Suprapubic skin (tissue), 4 donors: ENCODE data around the gene GASK1A. TPM values are rescaled to one million over a fixed set of nuclear protein-coding genes. Genes with fewer than 3 reads are reported as not detected.

Source experiments
- DNase-seq, 2 donors: peaks; one replicate each; pipeline ENCODE4 v3.0.0-alpha.2; 2019; ENCODE audit warnings: low spot score in 2 of 2
- H3K27ac ChIP-seq: fragments of 200-600 bp; sonication (generic); one replicate; pipeline ENCODE4 v1.5.1; 2019
- H3K27me3 ChIP-seq: fragments of 200-600 bp; sonication (generic); one replicate; pipeline ENCODE4 v1.5.1; 2019
- H3K36me3 ChIP-seq: fragments of 200-600 bp; sonication (generic); one replicate; pipeline ENCODE4 v1.5.1; 2019
- H3K4me1 ChIP-seq: fragments of 200-600 bp; sonication (generic); one replicate; pipeline ENCODE4 v1.5.1; 2019
- H3K4me3 ChIP-seq: fragments of 200-600 bp; sonication (generic); one replicate; pipeline ENCODE4 v1.5.1; 2019; ENCODE audit warnings: mild to moderate bottlenecking
- H3K9me3 ChIP-seq: fragments of 200-600 bp; sonication (generic); one replicate; pipeline ENCODE4 v1.5.1; 2019
- EP300 ChIP-seq: sonication (generic); formaldehyde crosslinking; IDR thresholded peaks from one replicate; pipeline ENCODE4 v1.6.1; 2017; ENCODE audit warnings: antibody characterized with exemption
- POLR2A ChIP-seq, 2 donors: fragments of 450-650 bp; IDR thresholded peaks; one replicate each; pipeline ENCODE4 v1.6.1; 2017; ENCODE audit warnings: antibody characterized with exemption in 2 of 2, mild to moderate bottlenecking in 2 of 2, moderate library complexity in 2 of 2
- POLR2AphosphoS5 ChIP-seq, 3 donors: sonication (generic); formaldehyde crosslinking; IDR thresholded peaks; one replicate each; pipeline ENCODE4 v1.6.1; 2017; ENCODE audit warnings: antibody characterized with exemption in 3 of 3
- WGBS: methylation state at CpG from one replicate; pipeline ENCODE4 v1.1.5; 2018; 5-methylcytosine and 5-hydroxymethylcytosine counted together
- total RNA-seq, 4 donors: library from RNA; depleted of rRNA; stranded (reverse); fragments of >200 nt; gene quantifications; one replicate each; pipeline ENCODE4 v1.1.0, GENCODE V29; 2016
- TF ChIP-seq, protein P1 (sequence below), 2 donors: fragments of 200-600 bp in 1 of 2; fragments of 450-650 bp in 1 of 2; sonication (generic) in 1 of 2; IDR thresholded peaks; one replicate each; pipeline ENCODE4 v1.5.1; 2016 to 2019; ENCODE audit warnings: antibody characterized with exemption in 2 of 2, mild to moderate bottlenecking in 1 of 2, moderate library complexity in 1 of 2

The GASK1A gene
- total RNA-seq, 4 donors from 2014 or later, result 1.5 to 8.2 (median 3.2) TPM

GRCh38 chr3:43095370-43095769 is 116.3 kb downstream of the GASK1A start:
- peaks cover 7% of the 10 kb centered on the region for H3K4me1 ChIP-seq
- no peaks in the 10 kb centered on the region for H3K27me3 ChIP-seq
- no peaks in the 10 kb centered on the region for H3K9me3 ChIP-seq
- TF ChIP-seq, protein P1, sequence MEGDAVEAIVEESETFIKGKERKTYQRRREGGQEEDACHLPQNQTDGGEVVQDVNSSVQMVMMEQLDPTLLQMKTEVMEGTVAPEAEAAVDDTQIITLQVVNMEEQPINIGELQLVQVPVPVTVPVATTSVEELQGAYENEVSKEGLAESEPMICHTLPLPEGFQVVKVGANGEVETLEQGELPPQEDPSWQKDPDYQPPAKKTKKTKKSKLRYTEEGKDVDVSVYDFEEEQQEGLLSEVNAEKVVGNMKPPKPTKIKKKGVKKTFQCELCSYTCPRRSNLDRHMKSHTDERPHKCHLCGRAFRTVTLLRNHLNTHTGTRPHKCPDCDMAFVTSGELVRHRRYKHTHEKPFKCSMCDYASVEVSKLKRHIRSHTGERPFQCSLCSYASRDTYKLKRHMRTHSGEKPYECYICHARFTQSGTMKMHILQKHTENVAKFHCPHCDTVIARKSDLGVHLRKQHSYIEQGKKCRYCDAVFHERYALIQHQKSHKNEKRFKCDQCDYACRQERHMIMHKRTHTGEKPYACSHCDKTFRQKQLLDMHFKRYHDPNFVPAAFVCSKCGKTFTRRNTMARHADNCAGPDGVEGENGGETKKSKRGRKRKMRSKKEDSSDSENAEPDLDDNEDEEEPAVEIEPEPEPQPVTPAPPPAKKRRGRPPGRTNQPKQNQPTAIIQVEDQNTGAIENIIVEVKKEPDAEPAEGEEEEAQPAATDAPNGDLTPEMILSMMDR (IDR thresholded peaks at IDR 0.05), result no peak
- TF ChIP-seq EP300 (no peak), POLR2A (IDR thresholded peaks at IDR 0.05) (no peak), POLR2AphosphoS5 (IDR thresholded peaks at IDR 0.05) (no peak)
- 94% methylated on average over 5 of the region's 5 CpGs for WGBS
- no peak overlapping the region for H3K4me3 ChIP-seq
- no peak for DNase-seq
- H3K27ac ChIP-seq, result no peak overlapping the region
- H3K36me3 ChIP-seq, result no peaks in the 10 kb centered on the region

DNA sequence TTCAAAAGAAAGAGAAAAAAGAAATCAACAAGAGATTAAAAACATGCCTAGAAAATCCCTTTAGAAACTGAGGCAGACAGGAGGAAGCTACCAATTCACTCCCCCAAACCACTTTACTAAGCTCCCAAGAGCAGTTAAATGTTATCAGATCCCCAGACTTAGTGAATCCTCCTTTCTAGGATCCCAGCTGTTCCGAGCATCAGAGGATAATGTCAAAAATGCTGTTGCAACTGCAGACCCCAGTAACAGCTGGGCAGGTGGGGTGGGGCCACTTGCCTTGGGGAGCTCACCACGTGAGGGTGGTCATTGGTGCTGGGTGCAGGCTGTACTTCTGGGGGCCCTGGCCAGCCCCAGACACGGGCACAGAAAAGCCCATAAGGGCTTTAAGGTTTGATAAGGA is 117.7 kb downstream of the GASK1A start:
- no peak overlapping the region for H3K4me3 ChIP-seq
- TF ChIP-seq EP300, result no peak
- TF ChIP-seq, protein P1 (IDR thresholded peaks at IDR 0.05), result no peak
- no peak for TF ChIP-seq POLR2AphosphoS5 (IDR thresholded peaks at IDR 0.05)
- no peak for TF ChIP-seq POLR2A (IDR thresholded peaks at IDR 0.05)
- no peak for DNase-seq
- H3K4me1 ChIP-seq, result peaks cover 7% of the 10 kb centered on the region
- no peaks in the 10 kb centered on the region for H3K36me3 ChIP-seq
- 91% methylated on average over 3 of the region's 3 CpGs for WGBS
- H3K9me3 ChIP-seq, result no peaks in the 10 kb centered on the region
- H3K27ac ChIP-seq, result no peak overlapping the region
- no peaks in the 10 kb centered on the region for H3K27me3 ChIP-seq

GRCh38 chr3:43097400-43098080 is 118.4 kb downstream of the GASK1A start:
- no peak for DNase-seq
- H3K27ac ChIP-seq, result no peak overlapping the region
- no peaks in the 10 kb centered on the region for H3K27me3 ChIP-seq
- 73% methylated on average over 5 of the region's 5 CpGs for WGBS
- no peaks in the 10 kb centered on the region for H3K9me3 ChIP-seq
- TF ChIP-seq POLR2A (IDR thresholded peaks at IDR 0.05) (no peak), POLR2AphosphoS5 (IDR thresholded peaks at IDR 0.05) (no peak), EP300 (no peak)
- TF ChIP-seq, protein P1 (IDR thresholded peaks at IDR 0.05), result no peak
- H3K4me3 ChIP-seq, result no peak overlapping the region
- peaks cover 7% of the 10 kb centered on the region for H3K4me1 ChIP-seq
- no peaks in the 10 kb centered on the region for H3K36me3 ChIP-seq

DNA sequence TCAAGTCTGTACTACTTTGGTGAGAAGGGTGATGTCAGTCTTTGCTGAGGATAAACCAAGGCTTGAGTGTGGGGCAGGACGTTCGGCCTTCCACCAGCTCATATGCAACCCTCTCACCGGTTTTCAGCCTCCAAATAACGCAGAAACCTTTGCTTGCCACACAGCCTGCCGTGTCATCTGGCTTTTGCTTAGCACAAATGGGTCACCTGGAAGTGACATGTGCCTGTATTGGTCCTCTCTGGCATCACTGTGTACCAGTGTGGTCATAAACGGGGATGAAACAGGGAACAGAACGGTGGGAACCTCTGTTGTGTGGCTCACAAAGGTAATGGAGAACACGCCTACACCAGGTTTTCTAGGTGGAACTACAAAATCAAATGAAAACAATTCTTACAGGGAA is 119.7 kb downstream of the GASK1A start:
- Histone ChIP-seq H3K4me1 (no peaks in the 10 kb centered on the region), H3K27me3 (no peaks in the 10 kb centered on the region), H3K36me3 (no peaks in the 10 kb centered on the region), H3K27ac (no peak overlapping the region), H3K9me3 (no peaks in the 10 kb centered on the region), H3K4me3 (no peak overlapping the region)
- TF ChIP-seq POLR2A (IDR thresholded peaks at IDR 0.05) (no peak), EP300 (no peak), POLR2AphosphoS5 (IDR thresholded peaks at IDR 0.05) (no peak)
- TF ChIP-seq, protein P1 (IDR thresholded peaks at IDR 0.05), result no peak
- WGBS, result 98% methylated on average over 8 of the region's 8 CpGs
- DNase-seq, result no peak

DNA sequence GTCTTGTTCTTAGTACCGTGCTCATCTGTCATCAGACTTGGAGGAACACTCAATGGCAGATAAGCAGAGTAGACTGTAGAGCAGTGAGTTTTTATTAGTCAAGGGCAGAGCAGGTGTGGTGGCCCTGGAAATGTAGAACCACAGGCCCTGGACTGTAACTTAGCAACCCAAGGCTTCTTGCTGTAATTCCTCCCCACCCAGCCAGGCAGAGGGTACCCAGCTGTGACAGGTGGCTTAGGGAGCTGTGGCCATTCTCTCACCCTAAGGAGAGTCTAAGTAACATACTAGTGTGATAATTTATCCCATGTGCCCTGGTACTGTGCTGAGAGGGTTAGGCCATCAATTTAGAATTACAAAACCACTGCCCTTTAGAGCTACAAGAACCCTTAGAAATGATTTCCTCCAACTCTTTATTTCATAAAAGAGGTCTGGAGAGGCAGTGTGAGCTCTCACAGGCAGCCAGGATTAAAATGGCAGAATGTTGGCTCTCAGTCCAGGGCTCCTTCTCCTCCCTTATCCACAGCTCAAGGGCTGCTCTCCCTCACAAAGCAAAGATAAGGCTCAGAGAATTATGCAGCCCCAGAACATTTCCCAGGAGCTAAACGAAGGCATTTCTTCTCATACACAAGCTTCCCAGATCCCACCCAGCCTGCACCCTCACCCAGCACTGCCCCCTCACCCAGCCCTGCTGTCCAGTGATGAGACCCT is 123.8 kb downstream of the GASK1A start:
- no peaks in the 10 kb centered on the region for H3K27me3 ChIP-seq
- 88% methylated on average over 2 of the region's 2 CpGs for WGBS
- DNase-seq, result no peak
- H3K4me1 ChIP-seq, result peaks cover 22% of the 10 kb centered on the region
- no peaks in the 10 kb centered on the region for H3K9me3 ChIP-seq
- no peak overlapping the region for H3K4me3 ChIP-seq
- H3K27ac ChIP-seq, result no peak overlapping the region
- TF ChIP-seq, protein P1 (IDR thresholded peaks at IDR 0.05), result no peak
- TF ChIP-seq POLR2A (IDR thresholded peaks at IDR 0.05), result no peak
- no peak for TF ChIP-seq POLR2AphosphoS5 (IDR thresholded peaks at IDR 0.05)
- TF ChIP-seq EP300, result no peak
- no peaks in the 10 kb centered on the region for H3K36me3 ChIP-seq
